NCI-H82 (cell line): ENCODE results near the gene SCAMP4.

ENCODE experiments used
- DNase-seq: peaks from one replicate; lab custom pipeline; 2025; lab: John Stamatoyannopoulos, UW

SCAMP4 gene

GRCh38 chr19:1938071-1938470 is 32.9 kb downstream of the SCAMP4 start:
- peak; percentile 99 for DNase-seq

- no peak for DNase-seq
These were observed 36.2 kb downstream of the SCAMP4 start, which contains the start of gene CSNK1G2 for GRCh38 chr19:1941146-1942077. TSS of gene CSNK1G2 (plus strand) at chr19:1941172. CDS start at chr19:1969773, 28,601 bp downstream.

GRCh38 chr19:1942078-1942933 is 37.1 kb downstream of the SCAMP4 start:
- DNase-seq, result peak; percentile 82

GRCh38 chr19:1942934-1943555 is 37.8 kb downstream of the SCAMP4 start:
- no peak for DNase-seq

GRCh38 chr19:1943661-1944087 is 38.5 kb downstream of the SCAMP4 start:
- no peak for DNase-seq

GRCh38 chr19:1944088-1944915 is 39.1 kb downstream of the SCAMP4 start:
- DNase-seq, result no peak

- DNase-seq, result no peak
These were observed 39.8 kb downstream of the SCAMP4 start for GRCh38 chr19:1944916-1945561.

- peak; percentile 68 for DNase-seq
These were observed 40.7 kb downstream of the SCAMP4 start for GRCh38 chr19:1945899-1946298.

GRCh38 chr19:1947651-1948209 is 42.5 kb downstream of the SCAMP4 start:
- no peak for DNase-seq

- DNase-seq, result no peak
These were observed 44.3 kb downstream of the SCAMP4 start for GRCh38 chr19:1949304-1950101.

- no peak for DNase-seq
These were observed 45.4 kb downstream of the SCAMP4 start for GRCh38 chr19:1950640-1951039.

- no peak for DNase-seq
These were observed 47.4 kb downstream of the SCAMP4 start for GRCh38 chr19:1952635-1953034.

GRCh38 chr19:1953037-1953436 is 47.8 kb downstream of the SCAMP4 start:
- DNase-seq, result no peak

- no peak for DNase-seq
These were observed 48.4 kb downstream of the SCAMP4 start for GRCh38 chr19:1953441-1954094.

GRCh38 chr19:1954532-1954933 is 49.3 kb downstream of the SCAMP4 start:
- DNase-seq, result no peak

GRCh38 chr19:1955171-1956121 is 50.2 kb downstream of the SCAMP4 start:
- DNase-seq, result no peak

- no peak for DNase-seq
These were observed 50.9 kb downstream of the SCAMP4 start for GRCh38 chr19:1956122-1956494.
